GM23248 (cell line): ENCODE data around the gene GALNT2. TPM values are rescaled to one million over a fixed set of nuclear protein-coding genes. Genes with fewer than 3 reads are reported as not detected.

Source experiments
- DNase-seq: peaks from one replicate; pipeline ENCODE4 v3.0.0-alpha.2; 2015
- H2AFZ ChIP-seq: fragments of 200-600 bp; sonication (generic); 2 replicates; pipeline ENCODE4 v1.6.1; 2016; ENCODE audit warnings: antibody characterized with exemption
- H3F3A ChIP-seq: fragments of 200-600 bp; sonication (generic); 2 replicates; pipeline ENCODE4 v1.6.1; 2016; ENCODE audit warnings: mild to moderate bottlenecking, antibody characterized with exemption, mixed run types; ENCODE audit not compliant: insufficient read depth
- H3K27ac ChIP-seq: fragments of 200-600 bp; sonication (generic); 2 replicates; pipeline ENCODE4 v1.5.1; 2016; ENCODE audit warnings: mild to moderate bottlenecking
- H3K27me3 ChIP-seq: fragments of 200-600 bp; sonication (generic); replicated peaks from 2 replicates; pipeline ENCODE4 v1.6.1; 2016; ENCODE audit warnings: mild to moderate bottlenecking; ENCODE audit not compliant: insufficient read depth
- H3K36me3 ChIP-seq: fragments of 200-600 bp; sonication (generic); 2 replicates; pipeline ENCODE4 v1.6.1; 2016; ENCODE audit warnings: low read depth, mild to moderate bottlenecking
- H3K4me1 ChIP-seq: fragments of 200-600 bp; sonication (generic); 2 replicates; pipeline ENCODE4 v1.6.1; 2016; ENCODE audit warnings: mild to moderate bottlenecking; ENCODE audit not compliant: insufficient read depth
- H3K4me2 ChIP-seq: fragments of 200-600 bp; sonication (generic); one replicate; pipeline ENCODE4 v1.6.1; 2016; ENCODE audit warnings: mild to moderate bottlenecking; ENCODE audit not compliant: unreplicated experiment
- H3K4me3 ChIP-seq: fragments of 200-600 bp; sonication (generic); 2 replicates; pipeline ENCODE4 v1.5.1; 2016; ENCODE audit warnings: mild to moderate bottlenecking
- H3K79me2 ChIP-seq: fragments of 200-600 bp; sonication (generic); 2 replicates; pipeline ENCODE4 v1.6.1; 2016; ENCODE audit warnings: mild to moderate bottlenecking; ENCODE audit not compliant: insufficient read depth
- H3K9ac ChIP-seq: fragments of 200-600 bp; sonication (generic); 2 replicates; pipeline ENCODE4 v1.6.1; 2016; ENCODE audit warnings: mild to moderate bottlenecking
- H3K9me2 ChIP-seq: fragments of 200-600 bp; sonication (generic); 2 replicates; pipeline ENCODE4 v1.6.1; 2016; ENCODE audit warnings: mixed run types, mild to moderate bottlenecking, moderate library complexity; ENCODE audit not compliant: insufficient read depth
- H3K9me3 ChIP-seq: fragments of 200-600 bp; sonication (generic); one replicate; pipeline ENCODE4 v1.6.1; 2017; ENCODE audit warnings: low read depth
- H4K20me1 ChIP-seq: fragments of 200-600 bp; sonication (generic); 2 replicates; pipeline ENCODE4 v1.6.0; 2016; ENCODE audit not compliant: insufficient read depth
- EZH2 ChIP-seq: fragments of 200-600 bp; sonication (generic); IDR thresholded peaks from 2 replicates; pipeline ENCODE4 v1.6.1; 2018; ENCODE audit warnings: antibody characterized with exemption, mild to moderate bottlenecking; ENCODE audit not compliant: insufficient read depth, poor library complexity, severe bottlenecking
- EZH2phosphoT487 ChIP-seq: fragments of 200-600 bp; sonication (generic); IDR thresholded peaks from 2 replicates; pipeline ENCODE4 v1.6.1; 2018; ENCODE audit warnings: antibody characterized with exemption, moderate library complexity, mild to moderate bottlenecking, low read depth; ENCODE audit not compliant: insufficient read depth
- WGBS, 2 experiments: methylation state at CpG; one replicate each; pipeline ENCODE4 v1.1.6; 2015 to 2017; ENCODE audit warnings: low lambda C conversion rate in 2 of 2, low coverage in 1 of 2; ENCODE audit errors: missing lambda C conversion rate in 2 of 2; 5-methylcytosine and 5-hydroxymethylcytosine counted together
- in situ Hi-C: fragments of 300-500 bp; cut with MboI; formaldehyde crosslinking; loops from 2 replicates; pipeline ENCODE4 v1.15.0; 2020
- polyA plus RNA-seq: library from polyadenylated mRNA; unstranded; fragments of >200 nt; fragmentation: Nextera tagmentation; extraction: Ambion mirVana; gene quantifications from 2 replicates; pipeline ENCODE4 v1.2.1, GENCODE V29; 2016
- total RNA-seq: library from RNA; depleted of rRNA; stranded (reverse); fragments of >200 nt; shearing (Covaris generic); gene quantifications from 2 replicates; pipeline ENCODE4 v1.2.3, GENCODE V29; 2014

GALNT2 gene
- total and polyA plus RNA-seq, 2 experiments from 2014 or later: 111 to 124 TPM

GRCh38 chr1:230291731-230292620 lies 224.9 kb downstream of the GALNT2 start:
- Histone ChIP-seq H4K20me1 (no peaks in the 10 kb centered on the region), H3K9me3 (no peaks in the 10 kb centered on the region), H3K4me3 (no peak overlapping the region), H3K4me1 (no peaks in the 10 kb centered on the region), H3K4me2 (no peak overlapping the region), H3K27me3 (peaks cover 29% of the 10 kb centered on the region), H3K79me2 (no peaks in the 10 kb centered on the region), H3F3A (no peaks in the 10 kb centered on the region), H3K27ac (no peak overlapping the region), H3K36me3 (no peaks in the 10 kb centered on the region), H3K9me2 (no peaks in the 10 kb centered on the region), H2AFZ (no peak overlapping the region), H3K9ac (no peak overlapping the region)
- in situ Hi-C loops: no loop called here
- no peak for DNase-seq
- 55 to 66% methylated on average over 8 to 28 of the region's 28 CpGs for WGBS, 2 experiments
- TF ChIP-seq EZH2 (no peak), EZH2phosphoT487 (no peak)

- 43 to 47% methylated on average over 12 of the region's 12 CpGs for WGBS, 2 experiments
- Histone ChIP-seq H4K20me1 (no peaks in the 10 kb centered on the region), H3K27ac (no peak overlapping the region), H3K9me3 (no peaks in the 10 kb centered on the region), H3K4me1 (no peaks in the 10 kb centered on the region), H3K9me2 (no peaks in the 10 kb centered on the region), H3K9ac (no peak overlapping the region), H3F3A (no peaks in the 10 kb centered on the region), H3K4me2 (no peak overlapping the region), H3K79me2 (no peaks in the 10 kb centered on the region), H3K27me3 (peaks cover 29% of the 10 kb centered on the region), H2AFZ (no peak overlapping the region), H3K4me3 (no peak overlapping the region), H3K36me3 (no peaks in the 10 kb centered on the region)
- no peak for TF ChIP-seq EZH2phosphoT487
- no peak for TF ChIP-seq EZH2
- in situ Hi-C loops: no loop called here
- no peak for DNase-seq
These were observed 225.8 kb downstream of the GALNT2 start for GRCh38 chr1:230292689-230293389.

- H4K20me1 ChIP-seq: no peaks in the 10 kb centered on the region
- peaks cover 29% of the 10 kb centered on the region for H3K27me3 ChIP-seq
- no peak overlapping the region for H3K4me2 ChIP-seq
- TF ChIP-seq EZH2 (no peak), EZH2phosphoT487 (no peak)
- no peak overlapping the region for H3K4me3 ChIP-seq
- DNase-seq: no peak
- 38 to 50% methylated on average over 7 of the region's 7 CpGs for WGBS, 2 experiments
- H3K9me2 ChIP-seq: no peaks in the 10 kb centered on the region
- no peaks in the 10 kb centered on the region for H3F3A ChIP-seq
- no peaks in the 10 kb centered on the region for H3K4me1 ChIP-seq
- no peak overlapping the region for H3K9ac ChIP-seq
- no peaks in the 10 kb centered on the region for H3K9me3 ChIP-seq
- in situ Hi-C loops: no loop called here
- no peak overlapping the region for H3K27ac ChIP-seq
- no peaks in the 10 kb centered on the region for H3K79me2 ChIP-seq
- H3K36me3 ChIP-seq: no peaks in the 10 kb centered on the region
- H2AFZ ChIP-seq: no peak overlapping the region
These were observed 226.3 kb downstream of the GALNT2 start for GRCh38 chr1:230293390-230293700.

GRCh38 chr1:230295367-230295766 lies 228.3 kb downstream of the GALNT2 start:
- Histone ChIP-seq H3K79me2 (no peaks in the 10 kb centered on the region), H3K27ac (no peak overlapping the region), H3K9me3 (no peaks in the 10 kb centered on the region), H3K36me3 (no peaks in the 10 kb centered on the region), H3K4me1 (no peaks in the 10 kb centered on the region), H3K4me2 (no peak overlapping the region), H3K9me2 (no peaks in the 10 kb centered on the region), H3K9ac (no peak overlapping the region), H3K4me3 (no peak overlapping the region), H4K20me1 (no peaks in the 10 kb centered on the region), H3F3A (no peaks in the 10 kb centered on the region), H2AFZ (no peak overlapping the region), H3K27me3 (peaks cover 29% of the 10 kb centered on the region)
- no peak for TF ChIP-seq EZH2phosphoT487
- no peak for TF ChIP-seq EZH2
- no peak for DNase-seq
- in situ Hi-C loops: no loop called here
- 42 to 51% methylated on average over 3 of the region's 3 CpGs for WGBS, 2 experiments
